H1 (cell line): ENCODE results near the gene OR10A4. TPM values are rescaled to one million over a fixed set of nuclear protein-coding genes. Genes with fewer than 3 reads are reported as not detected.

Experiments
- CTCF ChIA-PET: fragments of 300-600 bp; sonication (Branson Sonifier 250); formaldehyde crosslinking; loops from one replicate; lab custom pipeline; 2021; ENCODE audit not compliant: partially characterized antibody; lab: Charles Lee
- POLR2A ChIA-PET: fragments of 300-600 bp; sonication (Branson Sonifier 250); formaldehyde crosslinking; loops from one replicate; lab custom pipeline; 2021; ENCODE audit warnings: inconsistent platforms; ENCODE audit not compliant: partially characterized antibody; lab: Charles Lee
- DNase-seq, 2 experiments: peaks; one replicate each; pipeline versions ENCODE4 v3.0.0 to v3.0.0-alpha.2; 2010 to 2022; ENCODE audit warnings: low spot score in 2 of 2, low read depth in 1 of 2, mixed read lengths in 1 of 2
- FAIRE-seq: peaks from 2 replicates; lab custom pipeline; 2011; peaks lifted over from hg19 to GRCh38; lab: Jason Lieb, UNC
- H2AFZ ChIP-seq: 2 replicates; pipeline ENCODE4 v1.8.1; 2012; ENCODE audit warnings: low read length, inconsistent platforms
- H2AK5ac ChIP-seq: 2 replicates; pipeline ENCODE4 v1.6.1; 2013; ENCODE audit warnings: low read depth, low read length
- H2BK120ac ChIP-seq: replicated peaks from 2 replicates; pipeline ENCODE3; 2013; ENCODE audit warnings: low read depth, low read length, inconsistent platforms
- H2BK12ac ChIP-seq: 2 replicates; pipeline ENCODE4 v1.6.1; 2013; ENCODE audit warnings: low read depth, low read length
- H2BK15ac ChIP-seq: 2 replicates; pipeline ENCODE4 v1.6.1; 2013; ENCODE audit warnings: low read length
- H2BK20ac ChIP-seq: 2 replicates; pipeline ENCODE4 v1.6.1; 2013; ENCODE audit warnings: low read length
- H2BK5ac ChIP-seq: 2 replicates; pipeline ENCODE4 v1.6.1; 2013; ENCODE audit warnings: low read depth, low read length
- H3K14ac ChIP-seq: 2 replicates; pipeline ENCODE4 v1.6.1; 2013; ENCODE audit warnings: inconsistent platforms; ENCODE audit not compliant: insufficient read length
- H3K18ac ChIP-seq: 2 replicates; pipeline ENCODE4 v1.6.1; 2013; ENCODE audit warnings: low read length; ENCODE audit errors: extremely low read depth
- H3K23ac ChIP-seq: 2 replicates; pipeline ENCODE4 v1.6.1; 2013; ENCODE audit warnings: inconsistent platforms; ENCODE audit not compliant: insufficient read length
- H3K23me2 ChIP-seq: 2 replicates; pipeline ENCODE4 v1.6.1; 2013; ENCODE audit warnings: low read depth, low read length
- H3K27ac ChIP-seq: 2 replicates; pipeline ENCODE4 v1.6.1; 2011; ENCODE audit warnings: low read depth, low read length, inconsistent platforms
- H3K27me3 ChIP-seq, 4 experiments: replicated peaks in 1 of 4; 1 replicate in 1 of 4; 2 replicates in 3 of 4; pipeline versions ENCODE4 v1.6.1 to v1.8.1; 2011 to 2013; ENCODE audit warnings: low read length in 3 of 4, mild to moderate bottlenecking in 3 of 4, inconsistent platforms in 2 of 4, mixed read lengths in 2 of 4, moderate library complexity in 1 of 4; ENCODE audit not compliant: control insufficient read depth in 3 of 4, insufficient read depth in 3 of 4; ENCODE audit errors: extremely low read depth in 1 of 4
- H3K36me3 ChIP-seq, 4 experiments: 2 replicates each; pipeline versions ENCODE4 v1.6.1 to v1.8.1; 2011 to 2013; ENCODE audit warnings: mild to moderate bottlenecking in 4 of 4, low read length in 3 of 4, moderate library complexity in 2 of 4, control low read depth in 1 of 4, inconsistent platforms in 1 of 4; ENCODE audit not compliant: insufficient read depth in 4 of 4, control insufficient read depth in 2 of 4
- H3K4ac ChIP-seq: replicated peaks from 2 replicates; pipeline ENCODE3; 2013; ENCODE audit warnings: low read length, low read depth, mixed read lengths, inconsistent platforms; ENCODE audit not compliant: insufficient read length
- H3K4me1 ChIP-seq, 4 experiments: replicated peaks in 1 of 4; 1 replicate in 1 of 4; 2 replicates in 3 of 4; pipeline versions ENCODE4 v1.6.1 to v1.8.1; 2011 to 2013; ENCODE audit warnings: low read length in 3 of 4, inconsistent platforms in 2 of 4, mixed read lengths in 1 of 4; ENCODE audit not compliant: insufficient read depth in 4 of 4, control insufficient read depth in 3 of 4
- H3K4me2 ChIP-seq, 2 experiments: 2 replicates each; pipeline versions ENCODE4 v1.6.1 to v1.8.1; 2011 to 2013; ENCODE audit warnings: low read depth in 2 of 2, low read length in 2 of 2, control low read depth in 1 of 2, inconsistent platforms in 1 of 2, mild to moderate bottlenecking in 1 of 2; ENCODE audit not compliant: insufficient read depth in 1 of 2
- H3K4me3 ChIP-seq, 4 experiments: fragments of 200-600, 300-600 bp in 1 of 4; sonication (generic), shearing (Covaris generic), sonication (Bioruptor Twin) in 1 of 4; 2 replicates each; pipeline versions ENCODE4 v1.5.1 to v1.8.1; 2011 to 2016; ENCODE audit warnings: low read length in 4 of 4, low read depth in 3 of 4, control low read depth in 2 of 4, inconsistent platforms in 2 of 4, mild to moderate bottlenecking in 2 of 4, mixed read lengths in 1 of 4, moderate library complexity in 1 of 4; ENCODE audit not compliant: insufficient read depth in 2 of 4; ENCODE audit errors: extremely low read depth in 1 of 4
- H3K56ac ChIP-seq: replicated peaks from 2 replicates; pipeline ENCODE3; 2013; ENCODE audit warnings: low read depth, mild to moderate bottlenecking, mixed read lengths, low read length, inconsistent platforms; ENCODE audit not compliant: insufficient read length
- H3K79me1 ChIP-seq: 2 replicates; pipeline ENCODE4 v1.6.1; 2013; ENCODE audit warnings: low read depth, low read length, control low read depth
- H3K79me2 ChIP-seq, 2 experiments: 2 replicates each; pipeline versions ENCODE4 v1.6.1 to v1.8.1; 2012 to 2013; ENCODE audit warnings: low read length in 2 of 2, mild to moderate bottlenecking in 2 of 2, inconsistent platforms in 1 of 2; ENCODE audit not compliant: insufficient read depth in 2 of 2, control insufficient read depth in 1 of 2
- H3K9ac ChIP-seq, 4 experiments: replicated peaks in 1 of 4; 1 replicate in 1 of 4; 2 replicates in 3 of 4; pipeline versions ENCODE4 v1.6.1 to v1.8.1; 2011 to 2013; ENCODE audit warnings: low read depth in 3 of 4, low read length in 3 of 4, control low read depth in 2 of 4, mild to moderate bottlenecking in 2 of 4, moderate library complexity in 2 of 4, inconsistent platforms in 1 of 4; ENCODE audit errors: extremely low read depth in 1 of 4
- H3K9me3 ChIP-seq, 2 experiments: 2 replicates each; pipeline versions ENCODE4 v1.6.1 to v1.8.1; 2012 to 2013; ENCODE audit warnings: mild to moderate bottlenecking in 2 of 2, moderate library complexity in 2 of 2, control low read depth in 1 of 2, inconsistent platforms in 1 of 2, low read depth in 1 of 2, low read length in 1 of 2, mixed read lengths in 1 of 2; ENCODE audit not compliant: insufficient read depth in 2 of 2
- H4K20me1 ChIP-seq, 2 experiments: replicated peaks in 1 of 2; 2 replicates each; pipeline versions ENCODE3 to v1.8.1; 2011 to 2013; ENCODE audit warnings: inconsistent platforms in 2 of 2, low read length in 2 of 2, mild to moderate bottlenecking in 1 of 2; ENCODE audit not compliant: insufficient read depth in 2 of 2, control insufficient read depth in 1 of 2
- H4K5ac ChIP-seq: 2 replicates; pipeline ENCODE4 v1.6.1; 2013; ENCODE audit warnings: low read length, low read depth, mixed read lengths, inconsistent platforms; ENCODE audit not compliant: insufficient read length
- H4K8ac ChIP-seq: 2 replicates; pipeline ENCODE4 v1.8.0; 2013; ENCODE audit warnings: mild to moderate bottlenecking, moderate library complexity, low read length, inconsistent platforms; ENCODE audit not compliant: insufficient read depth; ENCODE audit errors: extremely low read depth
- H4K91ac ChIP-seq: replicated peaks from 2 replicates; pipeline ENCODE3; 2013; ENCODE audit warnings: low read length, mixed read lengths, inconsistent platforms; ENCODE audit not compliant: insufficient read length
- CEBPB ChIP-seq: IDR thresholded peaks from 2 replicates; pipeline ENCODE4 v1.6.1; 2012; ENCODE audit warnings: low read depth, low read length
- EGR1 ChIP-seq: IDR thresholded peaks from 2 replicates; pipeline ENCODE4 v1.6.1; 2011; ENCODE audit warnings: low read depth, low read length, borderline replicate concordance
- POU5F1 ChIP-seq: IDR thresholded peaks from 2 replicates; pipeline ENCODE4 v1.6.1; 2011; ENCODE audit warnings: low read depth, mild to moderate bottlenecking, low read length, moderate library complexity
- WGBS, 2 experiments: shearing (Covaris generic) in 1 of 2; methylation state at CpG; one replicate each; pipeline versions ENCODE4 v1.1.6 to v1.1.7; 2013 to 2015; ENCODE audit warnings: low lambda C conversion rate in 2 of 2, mixed read lengths in 2 of 2, inconsistent platforms in 1 of 2, low coverage in 1 of 2, missing lambda C conversion rate in 1 of 2; ENCODE audit not compliant: insufficient replicate concordance in 2 of 2, insufficient coverage in 1 of 2, insufficient read length in 1 of 2; ENCODE audit errors: extremely low coverage in 1 of 2, missing lambda C conversion rate in 1 of 2; 5-methylcytosine and 5-hydroxymethylcytosine counted together
- long read RNA-seq, 2 experiments: library from RNA in 1 of 2; library from capped mRNA in 1 of 2; stranded (forward); transcript quantifications; one replicate each; pipeline ENCODE4 v2.0.0, GENCODE V29; 2021; ENCODE audit warnings: inconsistent platforms in 1 of 2
- polyA minus RNA-seq, 3 experiments: library from RNA; depleted of rRNA, polyadenylated mRNA; stranded (reverse); fragments of >200 nt; gene quantifications; 1 replicate in 2 of 3; 2 replicates in 1 of 3; pipeline ENCODE4 v1.2.3, GENCODE V29; 2011
- polyA plus RNA-seq, 7 experiments: library from polyadenylated mRNA; depleted of rRNA in 3 of 7; stranded (reverse) in 5 of 7; unstranded in 2 of 7; fragments of >200 nt in 5 of 7; fragments of 200-250 nt in 2 of 7; gene quantifications; 1 replicate in 5 of 7; 2 replicates in 1 of 7; 4 replicates in 1 of 7; pipeline versions ENCODE4 v1.2.1 to v1.2.3, GENCODE V29; 2011 to 2013; ENCODE audit warnings: missing spikeins in 2 of 7, mixed read lengths in 2 of 7
- total RNA-seq: library from RNA; stranded (reverse); fragmentation: NEBNext Ultra II Directional; extraction: Animal tissue kit (Norgen Biotek cat#: 25700); gene quantifications from 2 replicates; pipeline ENCODE4 v1.2.1, GENCODE V29; 2021
- TF ChIP-seq, protein P1 (sequence below): IDR thresholded peaks from 2 replicates; pipeline ENCODE4 v1.6.1; 2011; ENCODE audit warnings: low read length, improper control_type of control experiment

OR10A4 gene, protein sequence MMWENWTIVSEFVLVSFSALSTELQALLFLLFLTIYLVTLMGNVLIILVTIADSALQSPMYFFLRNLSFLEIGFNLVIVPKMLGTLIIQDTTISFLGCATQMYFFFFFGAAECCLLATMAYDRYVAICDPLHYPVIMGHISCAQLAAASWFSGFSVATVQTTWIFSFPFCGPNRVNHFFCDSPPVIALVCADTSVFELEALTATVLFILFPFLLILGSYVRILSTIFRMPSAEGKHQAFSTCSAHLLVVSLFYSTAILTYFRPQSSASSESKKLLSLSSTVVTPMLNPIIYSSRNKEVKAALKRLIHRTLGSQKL
- total RNA-seq (not detected in 2 replicates), polyA plus RNA-seq (2011; rRNA removed) (not detected in 2 replicates), polyA minus RNA-seq (2011; rRNA and poly(A)+ RNA removed) (not detected in 2 replicates)
- polyA plus RNA-seq (2011; cell fraction: cytosol; rRNA removed), result not detected
- not detected for polyA plus RNA-seq (2011; cell fraction: nucleus; rRNA removed)
- polyA plus RNA-seq (2012, experiment 1 of 2), result not detected in 4 replicates
- polyA plus RNA-seq (2012, experiment 2 of 2), result not detected
- polyA plus RNA-seq (2013, experiment 1 of 2), result not detected
- not detected for polyA plus RNA-seq (2013, experiment 2 of 2)
- not detected for polyA minus RNA-seq (2011; cell fraction: cytosol; rRNA and poly(A)+ RNA removed)
- polyA minus RNA-seq (2011; cell fraction: nucleus; rRNA and poly(A)+ RNA removed), result not detected
- long read RNA-seq, experiment 1, result 0 reads
- long read RNA-seq, experiment 2, result 0 reads

DNA sequence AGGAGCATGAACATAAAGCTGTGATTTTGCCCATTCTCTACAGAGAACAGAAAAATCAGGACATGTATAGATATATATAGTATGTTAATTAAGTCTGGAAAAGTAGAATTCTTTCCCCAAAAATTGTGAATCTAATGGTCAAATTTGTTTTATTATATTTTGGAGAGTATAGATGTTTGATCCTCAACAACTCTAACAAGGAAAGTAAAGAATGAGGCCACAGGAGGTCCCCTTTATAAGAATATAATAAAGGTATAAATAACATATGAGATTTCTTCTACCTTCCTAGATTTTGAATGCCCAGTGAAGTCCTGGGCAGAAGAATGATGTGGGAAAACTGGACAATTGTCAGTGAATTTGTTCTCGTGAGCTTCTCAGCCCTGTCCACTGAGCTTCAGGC lies at the start of gene OR10A4:
Gene OR10A4, plus strand, starts transcription at position 301 of the 400 bp plus-strand sequence. Its CDS starts 23 bp downstream, at position 324.
- CTCF ChIA-PET, result interaction anchor here (1.5 kb wide), 1 partner anchor 13 kb away, joined by 5 read pairs; the partner anchor contains the start of gene OR10A2
- H3K23me2 ChIP-seq, result no peaks in the 10 kb centered on the region

More for the DNA sequence above, at the start of gene OR10A4:
- Histone ChIP-seq H2BK120ac (no peak within 1 kb of the TSS), H4K8ac (no peak within 1 kb of the TSS), H3K4me2 (no peak within 1 kb of the TSS), H4K91ac (no peak within 1 kb of the TSS), H3K4ac (no peak within 1 kb of the TSS)
- POLR2A ChIA-PET, result no interaction called here
- TF ChIP-seq EGR1, result no peak
- TF ChIP-seq, protein P1, sequence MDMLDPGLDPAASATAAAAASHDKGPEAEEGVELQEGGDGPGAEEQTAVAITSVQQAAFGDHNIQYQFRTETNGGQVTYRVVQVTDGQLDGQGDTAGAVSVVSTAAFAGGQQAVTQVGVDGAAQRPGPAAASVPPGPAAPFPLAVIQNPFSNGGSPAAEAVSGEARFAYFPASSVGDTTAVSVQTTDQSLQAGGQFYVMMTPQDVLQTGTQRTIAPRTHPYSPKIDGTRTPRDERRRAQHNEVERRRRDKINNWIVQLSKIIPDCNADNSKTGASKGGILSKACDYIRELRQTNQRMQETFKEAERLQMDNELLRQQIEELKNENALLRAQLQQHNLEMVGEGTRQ, result no peak
- TF ChIP-seq POU5F1, result no peak
- TF ChIP-seq CEBPB, result no peak
- TF ChIP-seq, all 59 proteins: peak for 0
- H3K27ac ChIP-seq, result no peak within 1 kb of the TSS
- FAIRE-seq (no peak), DNase-seq (no peak)
- no peak within 1 kb of the TSS for H3K4me3 ChIP-seq
- H2AFZ ChIP-seq, result no peak within 1 kb of the TSS
- whole genome bisulfite sequencing, 2 experiments, result 73% methylated on average over 1 of the region's 1 CpG; no CpG with 5 or more reads in 1 of the 2 experiments
- H3K79me2 ChIP-seq, result no peaks in the 10 kb centered on the region
- no peak within 1 kb of the TSS for H2BK12ac ChIP-seq
- no peaks in the 10 kb centered on the region; a peak in 2 of 4 replicates for H3K9me3 ChIP-seq
- no peak within 1 kb of the TSS for H2BK15ac ChIP-seq
- H2AK5ac ChIP-seq, result no peak within 1 kb of the TSS
- H3K14ac ChIP-seq, result no peak within 1 kb of the TSS
- no peak within 1 kb of the TSS for H2BK5ac ChIP-seq
- H4K5ac ChIP-seq, result no peak within 1 kb of the TSS
- H3K9ac ChIP-seq, result no peak within 1 kb of the TSS; a peak in 1 of 7 replicates
- H3K79me1 ChIP-seq, result no peaks in the 10 kb centered on the region
- no peak within 1 kb of the TSS for H3K56ac ChIP-seq
- H2BK20ac ChIP-seq, result no peak within 1 kb of the TSS
- H3K36me3 ChIP-seq, result no peaks in the 10 kb centered on the region
- H3K23ac ChIP-seq, result no peak within 1 kb of the TSS
- H3K4me1 ChIP-seq, result no peaks in the 10 kb centered on the region
- H3K27me3 ChIP-seq, result no peaks in the 10 kb centered on the region
- H3K18ac ChIP-seq, result no peak within 1 kb of the TSS
- no peaks in the 10 kb centered on the region for H4K20me1 ChIP-seq
